Ovary (tissue), 3 donors: ENCODE measurements around the gene PCDH11X.
"Not testable (repeated sequence)": the region's sequence is repeated elsewhere in the genome, so short reads cannot be mapped to it uniquely, and the experiment has no call there.

ENCODE experiments used
- EP300 ChIP-seq: sonication (generic); formaldehyde crosslinking; IDR thresholded peaks from one replicate; pipeline ENCODE4 v1.6.1; 2017; ENCODE audit warnings: antibody characterized with exemption
- POLR2A ChIP-seq: fragments of 450-650 bp; IDR thresholded peaks from one replicate; pipeline ENCODE4 v1.6.1; 2017; ENCODE audit warnings: antibody characterized with exemption, mild to moderate bottlenecking, moderate library complexity
- TF ChIP-seq, protein P1 (sequence below), 3 donors: fragments of 450-650 bp in 2 of 3; fragments of 200-600 bp in 1 of 3; IDR thresholded peaks; one replicate each; pipeline versions ENCODE4 v1.5.1 to v1.8.0; 2016 to 2022; ENCODE audit warnings: antibody characterized with exemption in 3 of 3, mild to moderate bottlenecking in 1 of 3
- donor health status: DM: no; HTN: no; CAD: no.

DNA sequence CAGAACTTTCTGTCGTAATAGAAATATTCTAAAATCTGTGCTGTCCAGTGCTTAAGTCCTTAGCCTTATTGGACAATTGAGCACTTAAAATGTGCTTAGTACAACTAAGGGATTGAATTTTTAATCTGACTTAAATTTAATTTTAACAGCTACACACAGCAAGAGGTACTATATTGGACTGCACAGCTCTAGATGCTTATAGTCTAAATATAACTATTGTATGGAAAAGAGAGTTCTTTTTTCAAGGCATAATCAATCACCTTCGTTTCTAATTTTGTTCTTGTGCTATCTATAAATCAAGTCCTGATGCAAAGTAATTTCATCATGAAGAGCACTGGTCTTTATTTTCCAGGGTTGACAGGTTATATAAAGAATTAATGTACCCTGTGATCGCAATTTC, 38.4 kb downstream of the PCDH11X start:
- TF ChIP-seq, protein P1, sequence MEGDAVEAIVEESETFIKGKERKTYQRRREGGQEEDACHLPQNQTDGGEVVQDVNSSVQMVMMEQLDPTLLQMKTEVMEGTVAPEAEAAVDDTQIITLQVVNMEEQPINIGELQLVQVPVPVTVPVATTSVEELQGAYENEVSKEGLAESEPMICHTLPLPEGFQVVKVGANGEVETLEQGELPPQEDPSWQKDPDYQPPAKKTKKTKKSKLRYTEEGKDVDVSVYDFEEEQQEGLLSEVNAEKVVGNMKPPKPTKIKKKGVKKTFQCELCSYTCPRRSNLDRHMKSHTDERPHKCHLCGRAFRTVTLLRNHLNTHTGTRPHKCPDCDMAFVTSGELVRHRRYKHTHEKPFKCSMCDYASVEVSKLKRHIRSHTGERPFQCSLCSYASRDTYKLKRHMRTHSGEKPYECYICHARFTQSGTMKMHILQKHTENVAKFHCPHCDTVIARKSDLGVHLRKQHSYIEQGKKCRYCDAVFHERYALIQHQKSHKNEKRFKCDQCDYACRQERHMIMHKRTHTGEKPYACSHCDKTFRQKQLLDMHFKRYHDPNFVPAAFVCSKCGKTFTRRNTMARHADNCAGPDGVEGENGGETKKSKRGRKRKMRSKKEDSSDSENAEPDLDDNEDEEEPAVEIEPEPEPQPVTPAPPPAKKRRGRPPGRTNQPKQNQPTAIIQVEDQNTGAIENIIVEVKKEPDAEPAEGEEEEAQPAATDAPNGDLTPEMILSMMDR (IDR thresholded peaks at IDR 0.05) = not testable (repeated sequence)
- not testable (repeated sequence) for TF ChIP-seq POLR2A, EP300
